ENCODE data around the gene KANK2. TPM values are rescaled to one million over a fixed set of nuclear protein-coding genes. Genes with fewer than 3 reads are reported as not detected.

KANK2 gene
- total and polyA plus RNA-seq, 2 of the 8 experiments (the other 6 are each of a cell fraction or from before 2014, with no cell fraction given), result 25.2 to 42.3 TPM

DNA sequence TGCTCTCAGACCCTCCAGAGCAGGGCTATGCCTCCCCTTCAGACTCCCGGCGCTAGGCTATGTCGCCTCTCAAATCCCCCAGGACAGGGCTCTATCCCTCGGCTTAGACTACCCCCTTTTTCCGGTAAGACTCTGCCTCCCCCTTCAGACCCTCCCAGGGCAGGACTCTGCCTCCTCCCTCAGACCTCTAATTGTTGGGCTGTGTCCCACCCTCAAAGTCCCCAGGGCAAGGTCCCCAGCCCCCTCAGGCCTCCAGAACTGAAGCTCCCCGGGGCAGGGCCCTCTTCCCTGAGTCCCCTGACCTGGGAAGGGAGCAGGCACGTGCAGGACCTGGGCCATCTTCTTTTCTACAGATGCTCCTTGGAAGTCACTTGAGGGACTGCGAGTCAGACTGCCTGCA lies 3.2 kb downstream of the KANK2 start (continued):
- TF ChIP-seq, protein P1, sequence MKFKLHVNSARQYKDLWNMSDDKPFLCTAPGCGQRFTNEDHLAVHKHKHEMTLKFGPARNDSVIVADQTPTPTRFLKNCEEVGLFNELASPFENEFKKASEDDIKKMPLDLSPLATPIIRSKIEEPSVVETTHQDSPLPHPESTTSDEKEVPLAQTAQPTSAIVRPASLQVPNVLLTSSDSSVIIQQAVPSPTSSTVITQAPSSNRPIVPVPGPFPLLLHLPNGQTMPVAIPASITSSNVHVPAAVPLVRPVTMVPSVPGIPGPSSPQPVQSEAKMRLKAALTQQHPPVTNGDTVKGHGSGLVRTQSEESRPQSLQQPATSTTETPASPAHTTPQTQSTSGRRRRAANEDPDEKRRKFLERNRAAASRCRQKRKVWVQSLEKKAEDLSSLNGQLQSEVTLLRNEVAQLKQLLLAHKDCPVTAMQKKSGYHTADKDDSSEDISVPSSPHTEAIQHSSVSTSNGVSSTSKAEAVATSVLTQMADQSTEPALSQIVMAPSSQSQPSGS (IDR thresholded peaks at IDR 0.05; ENCODE audit: low read length), result no peak
- TF ChIP-seq KDM4A (IDR thresholded peaks at IDR 0.05; ENCODE audit: low read depth, low read length, severe bottlenecking), result no peak
- no peak for TF ChIP-seq BACH1 (IDR thresholded peaks at IDR 0.05; ENCODE audit: low read length)
- TF ChIP-seq EP300 (IDR thresholded peaks at IDR 0.05; ENCODE audit: borderline replicate concordance in 1 of 2, low read depth in 2 of 2, low read length in 2 of 2), result no peak
- no peak for TF ChIP-seq BCL11A (IDR thresholded peaks at IDR 0.05; ENCODE audit: low read depth in 2 of 2, low read length in 2 of 2)
- no peak for TF ChIP-seq SP1 (IDR thresholded peaks at IDR 0.05; ENCODE audit: low read depth, low read length)
- no peak for TF ChIP-seq SRF (IDR thresholded peaks at IDR 0.05; ENCODE audit: low read depth, low read length)
- no peak for TF ChIP-seq SP2 (IDR thresholded peaks at IDR 0.05; ENCODE audit: low read length)

Data from H1 (cell line).